Stimulated activated CD8-positive, alpha-beta memory T cell treated with anti-CD3 and anti-CD28 coated beads, Interleukin-7, amount 100 ng/mL, for 4 hours (primary cell): ENCODE measurements around the gene CEP112.

Source experiments
- DNase-seq, 2 donors: peaks; one replicate each; pipeline ENCODE4 v3.0.0-alpha.2; 2020; ENCODE audit warnings: low read depth in 2 of 2

Gene CEP112

DNA sequence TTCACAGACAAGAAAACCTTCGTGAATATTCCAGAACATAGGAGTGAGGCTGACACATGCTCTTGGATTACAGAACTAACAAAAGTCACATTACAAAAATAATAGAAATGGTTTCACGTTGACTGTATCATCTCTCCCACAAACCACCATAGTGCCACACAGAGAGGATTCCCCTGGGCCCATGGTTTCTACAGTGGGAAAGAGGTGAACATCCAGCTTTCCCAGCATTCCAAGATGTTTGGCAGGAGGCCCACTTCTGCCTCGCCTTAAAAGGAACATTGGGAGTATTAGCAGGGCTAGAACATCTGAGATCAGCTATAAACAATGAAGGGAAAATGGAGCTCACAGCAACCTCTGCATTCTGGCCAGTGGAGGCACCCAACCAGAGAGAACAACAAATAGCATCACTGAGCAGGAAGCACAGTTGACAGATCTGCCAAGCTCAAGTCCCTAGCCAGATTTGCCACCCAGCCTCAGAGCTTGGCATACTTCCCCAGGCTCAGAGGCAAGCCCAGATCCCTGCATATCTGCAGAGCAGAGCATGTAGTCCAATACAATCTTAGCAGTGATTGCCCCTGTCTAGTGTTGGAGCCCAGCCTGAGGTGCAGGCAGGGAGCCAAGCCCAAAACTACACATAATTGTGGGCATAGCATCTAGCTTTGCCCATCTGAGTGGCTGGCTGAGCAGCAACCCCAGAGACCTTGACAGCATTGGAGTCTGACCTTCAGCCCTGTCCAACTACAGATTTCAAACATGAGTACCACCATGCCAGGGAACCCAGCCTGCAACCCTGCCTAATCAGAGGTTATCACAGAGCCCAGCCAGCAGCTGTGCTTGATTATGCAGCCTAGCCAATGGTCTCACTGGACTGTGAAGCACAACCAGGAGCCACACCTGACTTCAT is 260.4 kb downstream of the CEP112 start:
- DNase-seq, result no peak

DNA sequence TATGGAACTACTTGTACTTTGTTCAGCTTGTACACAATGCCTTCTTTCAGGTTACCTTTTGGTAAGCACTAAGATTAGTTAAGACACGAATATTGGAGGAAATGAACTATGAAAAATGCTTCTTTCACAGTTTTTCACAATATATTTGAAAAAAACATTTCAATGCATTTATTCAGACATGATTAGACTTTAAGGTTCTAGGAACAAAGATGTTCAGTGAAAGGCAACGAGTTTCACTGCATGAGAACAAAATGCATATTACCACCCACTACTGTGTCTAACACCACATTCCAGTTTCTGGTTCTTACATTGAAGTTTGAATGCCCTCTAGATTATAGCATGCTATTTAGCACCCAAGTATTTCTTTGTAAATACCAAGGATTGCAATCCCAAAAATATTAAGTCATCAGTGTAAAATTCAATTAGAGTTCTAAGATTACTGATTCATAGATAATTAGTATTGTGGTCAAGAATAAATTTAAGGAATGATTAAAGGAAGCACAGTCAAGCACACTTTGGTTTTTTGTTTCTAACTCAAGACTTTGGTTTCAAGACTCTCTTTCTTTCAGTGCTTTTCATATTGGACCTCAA is 261.7 kb downstream of the CEP112 start:
- DNase-seq, result no peak

DNA sequence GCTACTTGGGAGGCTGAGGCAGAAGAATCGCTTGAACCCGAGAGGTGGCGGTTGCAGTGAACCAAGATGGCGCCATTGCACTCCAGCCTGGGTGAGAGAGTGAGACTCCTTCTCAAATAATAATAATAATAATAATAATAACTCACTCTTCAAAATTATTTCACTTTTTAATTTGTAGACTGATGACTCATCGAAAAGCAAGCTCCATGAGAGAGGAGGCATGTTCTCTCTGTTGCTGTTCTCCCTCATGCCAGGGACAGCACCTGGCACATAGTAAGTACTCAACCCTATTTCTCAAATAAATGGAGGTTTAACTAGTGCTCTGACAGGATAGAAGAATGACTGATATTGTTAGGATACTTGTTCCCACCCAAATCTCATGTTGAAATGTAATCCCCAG is 265.3 kb downstream of the CEP112 start:
- DNase-seq, result no peak

DNA sequence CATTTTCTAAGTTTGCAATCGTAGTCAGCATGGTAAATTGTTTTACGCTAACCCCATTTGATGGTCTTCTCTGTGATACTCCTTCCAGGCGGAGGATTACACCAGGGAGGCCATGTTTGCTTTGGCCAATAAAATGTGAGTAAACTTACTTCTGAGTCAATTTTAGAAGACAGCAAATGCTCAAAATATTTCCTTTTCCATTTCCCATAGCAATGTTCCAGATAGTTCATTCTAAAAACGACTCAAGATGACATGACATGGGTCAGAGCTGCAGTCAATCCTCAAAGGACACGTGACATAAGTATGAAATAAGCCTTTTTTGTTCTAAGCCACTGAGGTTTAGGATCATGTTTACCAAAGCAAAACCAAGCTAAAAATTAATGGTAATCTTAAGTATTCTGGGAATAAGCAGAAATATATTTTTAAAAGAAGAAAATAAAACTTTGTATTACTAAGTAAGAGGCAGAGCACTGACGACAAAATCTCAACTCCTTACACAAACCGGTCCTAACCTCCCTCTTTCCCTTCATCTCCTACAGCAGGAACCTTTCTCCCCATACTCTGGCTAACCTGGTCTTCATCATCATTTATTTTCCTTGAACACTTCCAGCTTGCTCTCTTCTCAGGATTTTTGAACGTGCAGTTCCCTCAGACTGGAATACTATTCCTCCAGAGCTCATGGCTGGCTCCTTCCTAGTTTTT is 266.2 kb downstream of the CEP112 start:
- no peak for DNase-seq

DNA sequence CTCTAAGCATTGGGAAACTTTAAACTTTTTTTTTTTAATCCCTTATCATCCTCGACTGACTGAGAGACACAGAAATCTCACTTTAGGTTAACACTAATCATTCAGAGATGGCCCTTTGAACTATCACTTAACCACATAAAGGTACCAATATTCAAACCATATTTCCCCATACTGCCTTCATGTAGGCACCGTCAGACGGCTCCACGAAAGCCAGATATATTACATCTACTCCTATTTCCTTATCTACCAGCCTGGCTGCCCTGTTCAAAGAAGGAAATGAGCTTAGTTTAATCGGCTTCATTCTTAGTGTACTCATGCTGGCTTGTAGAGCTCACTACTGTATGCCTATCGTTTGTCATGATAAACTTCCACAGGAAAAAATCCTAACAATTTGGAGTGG is 270.9 kb downstream of the CEP112 start:
- no peak for DNase-seq

DNA sequence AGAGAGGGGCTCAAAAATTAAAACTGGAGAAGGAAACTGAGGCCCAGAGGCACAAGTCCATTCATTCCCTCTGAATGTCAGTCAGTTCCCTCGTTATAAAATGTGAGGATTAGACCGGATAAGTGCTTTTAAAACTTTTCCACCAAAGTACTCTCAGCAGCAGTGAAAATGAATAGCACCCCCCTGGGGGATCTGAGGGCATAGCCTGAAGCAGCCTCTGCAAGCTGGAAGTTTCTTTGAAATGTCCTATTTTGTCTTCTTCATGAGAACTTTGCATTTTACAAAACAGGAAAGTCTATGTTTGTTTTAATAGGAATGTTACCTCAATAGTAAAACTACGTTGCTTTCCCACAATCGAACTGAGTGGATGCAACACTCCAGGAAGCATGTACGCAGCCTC is 273.0 kb downstream of the CEP112 start:
- no peak for DNase-seq

DNA sequence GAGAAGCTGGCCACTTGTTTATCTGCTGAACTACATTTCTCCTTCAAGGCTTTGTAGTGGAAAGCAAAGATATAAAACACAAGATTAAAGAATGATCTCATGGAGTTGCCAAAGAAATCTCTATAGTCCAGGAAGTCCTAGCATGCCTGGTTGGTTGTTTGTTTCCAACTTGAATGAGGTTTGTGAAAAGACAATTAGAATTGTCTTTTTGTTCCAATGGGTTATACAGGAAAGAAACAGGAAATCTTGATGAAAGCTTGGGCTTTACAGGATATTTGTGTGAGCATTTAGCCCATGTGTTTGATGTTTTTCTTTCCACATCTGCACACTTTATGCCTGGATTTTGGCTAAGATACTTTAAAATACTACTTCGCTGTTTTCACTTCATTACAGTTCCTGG is 273.4 kb downstream of the CEP112 start:
- DNase-seq, result no peak

DNA sequence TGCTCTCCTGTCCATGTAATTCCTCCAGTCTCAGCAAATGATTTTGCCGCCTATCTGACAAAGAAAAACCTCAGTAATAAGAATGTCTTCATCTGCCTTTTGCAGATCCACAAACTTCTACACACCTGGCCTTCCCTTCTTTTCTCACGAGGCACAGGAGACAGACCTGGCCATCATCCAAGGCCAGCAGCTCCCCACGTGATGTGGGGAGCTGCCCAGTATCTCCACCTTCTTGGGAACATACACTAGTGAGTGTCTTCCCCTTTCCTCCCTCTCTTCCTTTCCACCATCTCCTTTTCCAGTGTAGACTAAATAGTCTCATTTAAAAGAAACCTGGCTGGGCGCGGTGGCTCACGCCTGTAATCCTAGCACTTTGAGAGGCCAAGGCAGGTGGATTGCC is 274.4 kb downstream of the CEP112 start:
- no peak for DNase-seq

DNA sequence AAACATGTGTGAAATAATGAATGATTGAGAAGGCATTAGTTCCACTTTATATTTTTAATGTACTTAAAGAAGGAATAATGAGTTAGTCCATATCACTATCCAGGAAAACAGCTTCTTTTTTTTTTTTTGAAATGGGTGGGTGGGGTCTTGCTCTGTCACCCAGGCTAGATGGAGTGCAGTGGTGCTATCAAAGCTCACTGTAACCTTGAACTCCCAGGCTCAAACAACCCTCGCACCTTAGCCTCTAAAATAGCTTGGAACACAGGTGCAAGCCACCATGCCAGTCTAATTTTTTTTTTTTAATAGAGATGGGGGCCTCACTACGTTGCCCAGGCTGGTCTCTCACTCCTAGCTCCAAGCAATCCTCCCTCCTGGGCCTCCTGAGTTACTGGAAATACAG is 275.5 kb downstream of the CEP112 start:
- no peak for DNase-seq

DNA sequence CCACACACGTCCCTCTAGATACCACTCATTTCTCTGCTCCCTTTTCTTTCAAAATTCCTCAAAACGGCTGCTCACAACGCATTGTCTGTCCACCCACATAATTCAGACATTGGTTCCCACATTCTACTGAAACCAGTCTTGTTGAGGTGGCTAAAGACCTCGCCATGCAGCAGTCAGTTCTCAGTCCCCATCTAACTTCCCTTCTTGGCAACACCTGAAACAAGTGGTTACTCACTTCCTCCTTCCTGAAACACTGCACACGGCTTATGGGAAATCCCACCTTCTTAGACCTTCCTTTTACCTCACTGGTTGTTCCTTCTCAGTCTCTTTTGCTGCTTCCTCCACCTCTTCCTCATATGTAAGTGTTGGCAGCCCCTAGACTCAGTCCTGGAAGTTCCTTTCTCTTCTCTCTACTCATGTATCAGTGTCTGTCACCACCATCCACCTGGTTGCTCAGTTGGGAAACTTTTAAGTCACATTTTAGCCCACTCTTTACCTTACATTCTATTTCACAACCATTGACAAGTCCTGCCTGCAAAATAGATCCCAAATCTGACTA is 277.1 kb downstream of the CEP112 start:
- no peak for DNase-seq

DNA sequence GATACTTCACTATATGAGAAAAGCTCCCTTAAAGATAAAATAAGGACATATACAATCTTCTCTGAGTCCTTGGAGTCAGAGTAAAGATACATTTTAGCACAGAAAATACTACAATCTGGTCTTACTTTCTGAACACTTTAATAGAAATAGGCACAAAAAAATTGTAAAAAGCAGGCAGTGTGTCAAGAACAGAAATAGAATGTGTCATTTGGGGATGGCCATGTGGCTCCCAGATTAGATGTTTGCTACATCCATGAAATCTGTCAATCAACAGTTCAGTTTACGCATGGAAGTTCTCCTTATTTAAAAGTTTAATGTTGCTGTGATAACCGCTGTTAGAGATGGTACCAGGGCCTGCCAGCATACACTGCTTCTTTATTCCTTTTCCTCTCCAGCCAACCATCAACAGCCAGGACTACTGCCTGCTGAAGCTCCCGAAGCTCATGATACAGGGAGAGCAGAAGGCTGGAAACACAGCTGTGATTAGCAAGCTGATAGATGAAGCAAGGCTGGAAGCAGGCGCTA is 278.5 kb downstream of the CEP112 start:
- DNase-seq, result no peak

DNA sequence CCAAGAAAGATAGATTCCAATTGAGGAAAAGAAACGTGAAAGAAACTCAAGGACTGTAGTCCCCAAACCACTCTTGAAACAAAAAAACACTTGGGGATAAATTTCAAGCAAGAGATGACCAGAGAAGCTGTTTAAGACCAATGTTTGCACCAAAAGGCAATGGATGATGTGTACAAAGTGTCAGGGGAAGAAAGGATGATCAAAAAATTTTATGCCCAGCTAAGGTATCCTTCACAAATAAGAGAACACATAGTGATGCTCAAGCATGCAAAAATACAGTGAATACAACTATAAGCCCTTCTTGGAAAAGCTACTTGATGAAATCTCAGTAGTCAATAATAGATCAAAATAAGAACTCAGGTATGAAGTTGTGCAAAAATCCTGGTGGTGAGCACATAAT is 281.1 kb downstream of the CEP112 start:
- DNase-seq, result no peak

DNA sequence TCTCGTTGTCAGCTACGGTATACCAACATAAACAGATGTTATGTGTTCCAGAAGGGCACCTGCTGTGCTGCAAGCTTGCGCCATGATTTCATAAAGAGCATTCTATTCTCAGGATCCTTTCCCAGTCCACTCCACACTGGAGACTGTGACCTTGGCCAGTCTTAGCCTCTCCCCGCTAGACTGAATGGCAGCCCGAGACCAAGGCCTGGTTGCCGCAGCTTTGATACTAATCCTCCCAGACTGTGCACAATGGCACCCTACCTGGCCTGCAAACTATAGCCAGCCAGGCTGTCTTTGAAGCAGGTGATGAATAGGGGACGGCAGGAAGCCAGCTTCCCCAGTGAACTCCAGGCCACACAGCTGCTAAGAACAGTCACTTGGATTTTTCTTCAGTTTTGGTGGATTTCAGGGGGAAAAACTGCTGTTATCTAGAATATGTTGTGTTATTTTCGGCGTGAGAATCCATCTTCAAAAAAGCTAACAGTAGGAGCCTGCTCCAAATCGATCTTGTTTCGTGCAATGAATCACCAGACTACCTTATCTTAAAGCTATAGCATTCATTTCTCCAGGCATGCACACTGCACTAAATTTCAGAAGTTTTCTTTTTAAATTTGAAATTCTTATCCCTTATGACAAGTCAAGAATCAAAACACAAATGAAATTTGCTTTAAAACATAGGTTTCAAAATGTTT is 289.0 kb downstream of the CEP112 start:
- no peak for DNase-seq

DNA sequence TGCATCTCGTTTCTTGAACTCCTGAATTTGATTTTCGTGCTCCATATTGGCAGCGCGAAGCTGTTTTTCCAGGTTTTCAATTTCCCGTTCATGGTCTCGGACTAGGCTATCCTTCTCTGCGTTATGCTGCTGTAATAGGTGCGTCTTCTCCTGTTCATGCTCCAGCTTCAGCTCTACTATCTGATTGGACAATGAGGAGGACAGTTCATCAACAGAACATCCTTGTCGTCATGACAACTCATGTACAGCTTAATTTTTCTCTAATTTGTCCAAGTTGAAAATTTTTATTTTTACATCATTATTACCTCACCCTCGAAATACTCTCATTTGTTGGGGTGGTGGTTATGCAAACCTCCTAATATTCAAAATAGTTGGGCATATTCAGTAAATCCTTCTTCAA is 289.8 kb downstream of the CEP112 start:
- no peak for DNase-seq

DNA sequence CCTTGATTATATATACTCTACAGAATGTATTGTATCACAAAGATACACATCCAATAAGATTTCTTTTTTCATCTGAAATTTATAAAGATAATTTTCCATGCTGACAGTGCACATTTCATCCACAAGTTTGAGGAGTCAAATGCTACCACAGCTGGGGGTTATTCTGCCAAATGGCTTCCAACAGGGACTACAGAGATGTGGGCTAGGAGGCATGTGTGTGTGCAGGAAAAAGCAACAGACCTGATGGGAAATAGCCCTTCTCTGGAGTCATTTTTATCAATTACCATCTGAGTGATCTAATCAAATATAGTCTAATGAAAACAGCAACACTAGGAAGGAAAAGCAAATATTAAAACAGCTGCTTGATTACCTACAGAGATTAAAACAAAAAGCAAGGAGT is 290.5 kb downstream of the CEP112 start:
- DNase-seq, result no peak

DNA sequence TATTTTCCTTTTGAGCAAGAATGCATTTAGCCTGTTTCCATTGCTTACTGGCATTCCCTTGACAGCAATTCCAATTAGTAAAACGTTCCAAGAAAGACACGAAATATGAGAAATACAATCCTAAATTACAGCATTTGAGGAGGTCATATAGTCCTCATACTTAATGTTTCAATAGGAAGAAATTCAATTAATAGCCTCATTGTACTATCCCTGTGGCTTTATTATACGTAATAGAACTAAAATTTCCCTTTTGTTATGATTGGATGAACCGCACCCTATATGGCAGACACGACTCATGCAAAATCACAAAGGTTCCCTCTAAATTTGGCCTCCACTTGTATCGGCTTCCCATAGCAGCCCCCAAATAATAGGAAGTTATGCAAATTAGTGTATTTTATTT is 291.7 kb downstream of the CEP112 start:
- DNase-seq, result no peak

DNA sequence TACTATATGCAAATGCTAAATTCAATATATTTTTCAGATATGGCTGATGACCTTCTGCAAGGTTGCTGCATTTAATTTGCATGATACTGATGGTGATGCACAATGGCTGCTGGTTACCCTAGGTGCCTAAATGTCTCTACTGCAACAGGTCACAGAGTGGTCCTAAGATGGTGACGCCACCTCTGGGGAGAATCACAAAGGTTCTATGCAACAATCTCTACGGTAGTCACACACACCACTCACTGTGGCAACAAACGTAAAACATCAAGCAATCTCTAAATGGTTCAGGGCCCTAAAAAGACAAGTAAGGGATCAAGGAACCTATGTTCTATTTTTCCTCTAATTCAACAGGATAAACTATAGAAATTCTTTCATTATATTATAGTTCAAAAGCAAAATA is 293.3 kb downstream of the CEP112 start:
- no peak for DNase-seq

DNA sequence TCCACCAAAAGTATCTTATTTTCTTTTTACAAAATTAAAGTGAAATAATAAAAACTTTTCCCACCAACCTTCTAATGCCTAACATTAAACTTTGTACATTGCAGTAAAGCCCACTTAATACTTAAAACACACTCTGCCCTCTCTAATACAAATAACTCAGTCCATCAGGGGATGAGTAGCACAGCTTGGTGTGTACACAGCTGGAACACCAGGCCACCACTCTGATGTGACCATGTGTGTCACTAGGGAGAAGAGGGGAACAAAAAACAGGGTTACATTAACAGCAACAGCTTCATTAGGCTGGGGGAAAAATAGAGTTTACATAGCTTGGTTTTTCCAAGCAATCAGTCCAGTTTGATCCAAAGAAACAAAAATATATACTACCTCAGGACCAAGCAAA is 295.0 kb downstream of the CEP112 start:
- no peak for DNase-seq

DNA sequence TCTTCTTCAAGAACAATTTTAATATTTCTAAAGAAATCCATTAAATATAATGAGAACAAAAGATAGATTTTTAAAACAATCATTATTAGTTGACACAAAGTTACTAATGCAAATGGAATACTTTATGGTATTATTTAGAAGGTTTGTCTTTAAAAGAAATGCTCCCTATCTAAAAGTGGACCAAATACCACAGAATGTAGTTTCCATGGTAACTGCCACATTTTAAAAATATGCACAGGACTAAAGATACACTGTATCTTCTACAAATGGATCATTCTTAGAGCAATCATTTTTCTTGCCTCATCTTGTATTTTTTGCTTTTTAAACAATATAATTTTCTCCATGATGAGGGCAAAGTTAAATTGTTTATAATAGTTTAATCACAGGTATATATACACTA is 296.0 kb downstream of the CEP112 start:
- no peak for DNase-seq

DNA sequence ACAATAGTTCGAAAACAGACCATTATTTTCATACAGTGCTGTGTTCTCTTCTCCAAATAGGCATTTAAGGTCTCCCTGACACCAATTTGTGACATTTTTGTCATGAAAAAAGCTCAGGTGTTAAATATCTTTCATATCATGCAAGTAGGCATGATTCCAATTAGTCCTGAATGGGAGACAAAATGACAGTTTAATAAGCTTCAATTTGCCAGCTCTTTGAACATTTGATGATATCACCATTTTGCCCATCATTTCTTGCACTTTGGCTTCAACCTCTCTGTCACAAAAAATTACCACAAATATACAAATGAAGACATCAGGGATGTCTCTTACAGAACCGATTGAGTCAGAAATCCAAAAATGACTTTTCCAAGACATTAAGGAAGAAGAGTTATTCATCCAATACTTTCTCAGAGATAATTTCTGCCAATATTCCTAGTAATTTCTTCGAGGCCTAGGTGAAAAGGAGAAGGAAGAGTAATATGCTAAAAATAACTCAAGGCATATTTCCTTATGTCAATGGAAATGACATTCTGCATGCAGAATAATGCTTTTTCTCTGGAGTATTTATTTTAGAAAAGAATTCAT is 298.1 kb downstream of the CEP112 start:
- DNase-seq, result no peak

DNA sequence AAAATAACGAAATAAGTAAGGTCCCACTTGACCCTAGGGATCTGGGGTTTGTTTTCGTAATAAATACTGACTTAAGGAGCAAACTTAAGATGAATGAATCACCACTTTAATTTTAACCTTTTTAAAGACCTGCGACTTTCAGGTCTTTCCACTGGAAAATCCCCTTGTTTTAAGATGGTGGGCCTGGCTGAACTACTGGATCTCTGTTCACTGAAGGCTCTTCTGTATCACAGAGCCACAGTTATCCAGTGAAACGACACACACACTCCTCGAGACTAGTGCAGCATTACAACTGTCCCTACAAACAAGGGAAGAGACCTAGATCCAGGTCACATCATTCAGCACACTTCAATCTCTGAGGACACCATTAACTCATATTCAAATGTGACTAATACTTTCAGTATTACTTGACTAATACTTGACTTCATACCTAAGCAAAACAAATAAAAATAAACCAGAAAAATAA is 299.0 kb downstream of the CEP112 start:
- no peak for DNase-seq
